Stimulated activated CD8-positive, alpha-beta memory T cell treated with anti-CD3 and anti-CD28 coated beads, Interleukin-7, amount 100 ng/mL, for 1 hour (primary cell): Measurements from ENCODE around the gene TNFRSF14.

Source experiments
- DNase-seq, 2 donors: peaks; one replicate each; pipeline ENCODE4 v3.0.0-alpha.2; 2020; ENCODE audit warnings: low read depth in 2 of 2

TNFRSF14 gene

DNA sequence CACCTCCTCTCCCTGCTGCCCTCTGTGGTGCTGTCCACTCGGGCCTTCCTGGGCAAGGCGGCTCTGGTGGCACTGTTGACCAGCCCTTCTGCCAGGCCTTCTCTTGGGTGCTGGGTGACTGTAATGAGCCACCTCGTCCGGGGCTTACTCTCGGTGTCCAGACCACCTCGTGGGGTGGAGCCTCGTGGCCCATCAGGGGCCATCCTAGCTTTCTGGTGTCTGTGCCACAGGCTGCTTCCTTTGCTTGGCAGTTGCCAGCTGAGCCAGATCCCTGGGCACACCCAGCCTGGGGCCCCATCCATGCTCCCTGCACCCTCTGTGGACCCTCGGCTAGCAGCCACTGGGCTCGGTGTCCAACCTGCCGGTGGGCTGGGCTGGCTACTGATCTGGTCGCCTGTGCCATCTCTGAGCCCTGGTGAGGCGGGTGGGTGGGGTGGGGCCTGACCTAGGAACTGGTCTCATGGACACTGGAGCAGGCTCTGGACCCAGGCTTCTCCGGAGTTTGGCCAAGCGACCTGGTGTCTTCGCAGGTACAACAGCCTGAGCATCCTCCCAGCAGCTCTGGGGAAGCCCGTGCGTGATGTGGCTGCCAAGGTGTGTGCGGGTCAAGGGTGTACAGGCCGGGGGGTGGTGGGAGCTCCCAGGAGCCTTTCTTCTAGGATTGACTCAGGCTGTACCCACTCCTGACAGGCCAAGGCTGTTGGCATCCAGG is 31.8 kb downstream of the TNFRSF14 start:
- no peak for DNase-seq

DNA sequence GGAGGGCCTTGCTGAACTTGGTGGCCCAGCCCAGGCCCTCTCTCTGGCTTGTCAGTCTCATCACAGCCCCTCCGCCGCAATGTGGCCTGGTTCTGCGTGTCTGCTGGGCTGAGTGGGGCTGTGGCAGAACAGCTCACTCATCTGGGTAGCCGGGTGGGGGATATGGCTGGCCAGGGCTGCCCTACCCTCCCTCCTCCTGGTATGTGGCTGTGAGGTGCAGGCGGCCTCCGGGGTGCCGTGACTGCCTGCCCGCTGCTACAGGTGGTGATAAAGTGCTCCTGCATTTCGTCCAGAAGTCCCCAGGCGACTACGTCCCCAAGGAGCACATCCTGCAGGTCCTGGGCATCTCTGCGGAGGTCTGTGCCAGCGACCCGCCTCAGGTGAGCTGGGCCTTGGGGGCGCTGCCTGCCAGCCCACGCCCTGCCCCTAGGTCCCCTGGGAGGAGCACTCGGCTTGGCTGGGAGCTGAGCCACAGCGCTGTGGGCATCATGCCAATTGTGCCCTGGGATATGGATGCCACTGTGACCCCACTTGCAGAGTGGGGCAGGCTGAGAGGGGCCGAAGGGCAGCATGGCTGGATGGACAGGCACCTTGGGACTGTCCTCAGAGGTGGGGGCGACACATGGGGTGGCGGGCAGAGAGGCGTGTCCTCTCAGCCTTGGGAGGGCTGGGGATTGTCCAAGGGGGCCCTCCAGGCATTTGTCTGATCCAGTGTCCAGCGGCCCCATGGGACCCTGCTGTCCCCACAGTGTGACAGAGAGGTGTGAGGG is 32.7 kb downstream of the TNFRSF14 start:
- no peak for DNase-seq

DNA sequence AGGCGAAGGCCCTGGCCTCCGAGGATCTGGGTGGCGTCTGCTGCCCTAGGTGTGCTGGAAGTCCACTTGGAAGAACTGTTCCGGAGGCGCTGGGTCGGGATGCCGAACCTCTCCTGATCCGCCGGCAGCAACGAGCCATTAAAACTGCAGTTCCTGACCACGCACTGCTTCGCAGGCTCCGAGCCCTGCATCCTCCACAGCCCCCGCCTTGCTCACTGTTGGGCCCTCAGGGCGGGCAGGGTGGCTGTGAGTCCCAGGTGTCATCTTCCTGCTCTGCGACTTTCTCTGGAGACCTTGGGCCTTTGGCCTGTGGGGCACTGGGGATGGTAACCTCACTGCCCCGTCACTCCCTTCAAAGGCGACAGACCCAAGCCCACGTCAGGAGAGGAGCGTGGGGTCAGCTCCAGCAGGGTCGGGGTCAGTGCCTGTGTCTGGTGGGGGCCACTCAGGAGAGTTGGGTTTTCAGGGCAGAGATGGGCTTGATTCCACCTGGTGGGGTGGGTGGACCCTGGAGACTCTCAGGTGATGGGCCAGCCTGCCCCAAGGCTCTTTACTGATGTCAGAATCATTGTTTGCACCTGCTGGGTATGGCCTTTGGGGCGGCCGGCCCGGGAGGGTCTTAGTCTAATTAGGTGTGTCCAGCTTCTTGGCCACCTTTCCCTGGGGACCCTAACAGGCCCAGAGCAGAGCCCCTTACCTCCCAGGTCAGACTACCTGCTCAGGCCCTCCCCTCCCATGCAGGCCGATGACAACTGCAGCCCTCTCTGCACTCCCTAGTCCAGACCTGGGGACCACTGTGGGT is 33.5 kb downstream of the TNFRSF14 start:
- no peak for DNase-seq

DNA sequence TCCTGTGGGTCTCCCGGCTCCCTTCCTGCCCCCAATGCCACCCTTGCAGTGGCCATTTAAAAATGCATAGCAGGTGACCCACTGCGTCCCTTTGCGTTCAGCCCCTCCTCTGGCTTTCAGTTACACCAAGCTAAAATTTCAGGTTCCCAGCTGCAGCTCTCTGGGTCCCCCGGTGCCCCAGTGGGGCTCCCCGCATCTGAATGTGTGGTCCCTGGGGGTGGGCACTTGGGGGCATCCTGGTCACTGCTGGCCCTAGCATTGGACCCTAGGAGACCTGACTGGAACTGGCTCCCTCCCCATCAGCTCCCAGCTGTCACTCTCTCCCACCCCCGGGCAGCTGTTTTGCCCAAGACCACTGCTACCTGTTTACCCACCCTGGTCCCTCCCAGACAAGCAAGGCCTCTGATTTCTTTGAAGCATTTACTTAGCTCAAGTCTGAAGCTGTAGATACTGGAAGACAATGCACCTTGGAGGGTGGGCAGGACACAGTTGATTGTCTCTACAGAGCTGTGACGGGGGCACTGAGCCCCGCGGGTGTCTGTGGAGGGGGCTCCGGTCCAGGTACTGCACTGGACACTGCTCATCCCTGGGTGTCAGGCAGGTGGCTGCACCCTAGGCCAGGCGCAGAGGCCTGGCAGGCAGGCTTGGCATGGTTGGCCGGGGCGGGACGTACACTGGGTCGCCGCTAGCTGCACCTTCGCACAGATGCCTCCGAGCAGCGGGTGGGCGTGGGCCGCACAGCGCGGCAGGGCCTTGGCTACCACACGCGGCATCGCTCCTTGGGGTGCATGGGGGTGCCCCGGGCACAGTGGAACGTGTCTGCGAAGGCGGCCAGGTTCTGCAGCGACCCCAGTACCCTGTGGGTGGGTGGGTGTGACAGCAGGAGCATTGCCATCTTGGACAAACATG is 34.3 kb downstream of the TNFRSF14 start:
- no peak for DNase-seq

DNA sequence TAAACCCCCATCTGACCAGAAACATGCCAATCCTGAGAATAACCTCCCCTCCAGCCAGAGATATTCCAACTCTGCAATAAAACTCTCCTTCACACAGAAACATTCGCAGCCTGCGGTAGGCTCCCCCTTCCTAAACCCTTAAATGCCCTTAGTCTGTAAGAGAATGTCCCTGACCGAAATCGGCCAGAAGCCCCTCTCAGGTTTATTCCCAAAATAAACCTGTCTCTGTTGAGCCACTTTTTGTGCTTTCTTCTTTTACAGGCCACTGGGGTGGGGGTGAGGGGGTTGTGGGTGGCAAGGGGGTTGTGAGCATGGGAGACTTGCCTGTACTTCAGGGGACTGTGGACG is 35.0 kb downstream of the TNFRSF14 start:
- DNase-seq = no peak

DNA sequence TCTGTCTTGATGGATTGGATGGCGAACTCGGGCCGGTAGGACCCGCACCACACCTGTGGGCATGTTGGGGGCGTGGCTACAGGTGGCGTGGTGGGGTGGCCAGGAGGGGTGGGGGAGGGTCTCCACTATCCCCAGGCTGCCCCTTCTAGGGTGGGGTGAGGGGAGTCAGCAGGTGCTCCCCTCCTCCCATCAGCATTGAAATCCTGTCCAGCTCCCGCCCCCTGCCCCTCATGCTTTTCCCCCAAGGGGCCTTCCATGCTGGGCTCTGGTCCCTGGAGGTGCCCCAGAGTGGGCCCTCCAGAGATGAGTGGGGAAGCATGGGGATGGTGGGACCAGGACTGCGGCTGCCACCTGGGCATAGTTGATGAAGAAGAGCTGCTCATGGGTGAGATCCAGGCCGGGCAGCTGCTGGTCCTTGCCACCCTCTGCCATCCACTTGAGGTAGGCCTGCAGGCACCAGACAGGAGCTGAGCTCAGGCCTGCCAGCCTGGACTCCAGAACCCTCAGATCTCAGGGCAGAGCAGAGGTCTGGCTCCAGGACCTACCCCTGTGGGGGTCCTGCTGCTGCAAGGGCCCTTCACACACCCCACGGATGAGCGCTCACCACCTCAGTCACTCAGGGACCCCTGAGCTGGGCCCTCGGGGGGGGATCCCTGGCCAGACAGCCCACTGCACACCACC is 35.5 kb downstream of the TNFRSF14 start:
- no peak for DNase-seq

DNA sequence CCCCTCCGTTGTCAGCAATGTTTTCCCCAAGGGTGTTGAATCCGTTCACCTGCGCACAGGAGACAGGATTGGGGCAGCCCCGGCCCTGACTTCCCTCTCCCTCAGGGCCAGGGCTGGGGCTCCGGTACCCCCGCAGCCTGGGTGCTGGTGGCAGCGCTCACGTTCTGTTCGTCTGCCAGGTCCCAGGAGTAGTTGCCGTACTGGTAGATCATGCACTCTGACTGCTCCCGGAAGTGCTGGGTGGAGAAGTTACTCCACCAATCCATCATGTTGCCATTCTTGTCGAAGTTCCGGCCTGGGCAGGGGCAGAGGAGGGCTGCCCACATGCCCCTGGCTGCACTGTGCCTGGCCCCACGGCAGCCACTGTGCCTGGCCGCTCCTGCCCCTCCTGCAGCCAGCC is 36.5 kb downstream of the TNFRSF14 start:
- no peak for DNase-seq

DNA sequence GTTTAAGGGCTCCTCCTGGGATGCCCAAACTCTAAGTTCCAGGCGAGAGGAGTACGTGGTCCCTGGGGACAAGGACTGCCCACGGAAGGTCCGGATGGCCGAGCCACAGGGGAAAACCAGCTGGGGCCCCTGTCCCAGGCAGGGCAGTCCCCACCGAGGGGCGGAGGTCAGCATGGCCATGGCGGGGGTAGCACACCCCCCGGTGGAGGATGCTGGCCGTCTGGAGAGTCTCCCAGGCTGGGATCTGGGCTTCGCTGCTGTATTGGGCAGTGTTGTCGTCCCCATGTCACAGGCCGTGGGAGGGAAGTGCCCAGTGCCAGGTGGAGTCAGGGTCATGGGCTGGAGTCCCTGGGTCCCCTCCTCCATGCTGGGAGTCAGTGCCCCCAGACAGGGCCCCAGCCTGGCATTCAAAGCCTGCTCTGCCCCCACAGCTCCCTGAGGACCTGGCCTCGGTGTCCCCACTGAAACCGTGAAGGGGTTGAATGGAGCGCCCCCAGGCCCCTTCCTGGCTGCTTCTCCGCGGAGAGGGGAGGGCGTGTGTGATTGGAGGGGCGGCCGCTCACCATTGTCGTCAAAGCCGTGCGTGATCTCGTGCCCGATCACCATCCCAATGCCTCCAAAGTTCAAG is 37.2 kb downstream of the TNFRSF14 start:
- DNase-seq = no peak

DNA sequence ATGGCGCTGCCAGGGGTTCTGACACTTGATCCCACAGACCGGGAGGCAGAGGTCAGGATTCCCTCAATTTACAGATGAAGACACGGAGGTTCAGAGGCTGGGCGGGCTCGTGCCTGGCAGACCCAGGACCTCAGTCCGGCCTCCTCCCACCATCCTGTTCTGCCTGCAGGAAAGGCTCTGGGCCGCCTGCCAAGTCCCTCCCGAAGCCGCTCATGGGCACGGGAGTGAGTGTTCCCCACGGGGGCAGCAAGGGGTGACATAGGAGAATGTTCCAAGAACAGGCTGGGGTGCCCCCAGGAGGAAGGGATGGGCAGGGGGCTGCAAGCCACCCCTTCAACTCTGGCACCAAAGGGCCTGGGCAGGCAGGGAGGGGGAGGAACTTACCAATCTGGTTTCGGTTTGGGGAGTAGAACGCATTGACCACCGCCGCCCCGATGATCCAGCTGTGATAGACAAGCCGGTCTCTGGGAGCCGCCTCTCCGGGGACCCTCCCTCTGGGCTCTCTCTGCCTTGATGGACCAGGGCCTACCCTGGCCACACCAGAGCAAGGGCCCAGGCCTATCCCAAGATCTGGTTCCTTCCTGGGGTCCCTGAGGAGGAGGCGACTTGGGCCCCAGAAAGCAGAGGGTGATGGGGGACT is 38.0 kb downstream of the TNFRSF14 start:
- DNase-seq = no peak

DNA sequence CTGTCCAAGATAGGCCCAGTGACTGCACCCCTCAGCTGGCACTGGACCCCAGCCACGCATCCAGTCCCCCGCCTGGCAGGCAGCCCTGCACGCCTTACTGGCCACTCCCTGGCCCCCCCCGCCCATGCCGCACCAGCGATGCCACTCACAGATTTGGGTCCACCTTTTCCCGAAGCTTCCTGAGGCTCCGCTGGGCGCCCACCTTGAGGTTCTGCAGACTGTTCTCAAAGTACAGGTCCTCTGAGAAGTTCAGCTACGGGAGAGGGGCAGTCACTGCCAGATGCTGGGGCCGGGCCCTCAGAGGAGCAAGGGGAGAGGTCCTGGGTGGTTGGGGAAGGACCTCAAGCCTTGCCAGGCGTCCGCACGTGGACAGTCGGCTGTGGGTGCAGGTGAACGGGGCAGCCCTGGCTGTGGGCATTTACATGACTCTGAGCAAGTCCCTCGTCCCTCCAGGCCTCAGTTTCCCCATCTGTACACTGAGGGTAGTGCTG is 38.5 kb downstream of the TNFRSF14 start:
- DNase-seq = no peak

DNA sequence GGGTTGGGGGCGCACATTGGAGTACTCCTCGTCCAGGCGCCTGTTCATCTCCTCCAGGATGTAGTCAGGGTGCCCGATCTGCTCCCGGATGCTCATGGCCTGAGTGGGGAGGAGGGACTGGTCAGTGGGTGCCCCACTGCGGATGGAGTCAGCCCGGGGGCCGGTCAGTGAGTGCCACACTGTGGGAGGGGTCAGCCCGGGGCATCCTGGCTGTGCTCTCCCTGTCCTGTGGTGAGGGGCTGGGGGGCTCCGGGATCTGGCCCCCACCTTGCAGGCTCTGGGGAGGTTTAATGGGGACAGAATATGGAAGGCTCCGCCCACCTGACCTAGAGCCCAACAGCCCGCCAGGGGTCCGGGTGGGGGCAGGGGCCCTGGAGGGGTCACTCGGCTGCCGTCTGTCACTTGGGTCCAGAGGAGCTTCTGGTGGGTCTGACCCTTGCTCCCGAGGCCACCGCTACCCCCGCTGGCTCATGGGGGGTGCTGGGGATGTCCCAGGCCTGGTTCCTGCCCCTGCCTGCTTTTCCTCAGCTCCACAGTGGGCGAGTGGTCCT is 39.2 kb downstream of the TNFRSF14 start:
- no peak for DNase-seq

DNA sequence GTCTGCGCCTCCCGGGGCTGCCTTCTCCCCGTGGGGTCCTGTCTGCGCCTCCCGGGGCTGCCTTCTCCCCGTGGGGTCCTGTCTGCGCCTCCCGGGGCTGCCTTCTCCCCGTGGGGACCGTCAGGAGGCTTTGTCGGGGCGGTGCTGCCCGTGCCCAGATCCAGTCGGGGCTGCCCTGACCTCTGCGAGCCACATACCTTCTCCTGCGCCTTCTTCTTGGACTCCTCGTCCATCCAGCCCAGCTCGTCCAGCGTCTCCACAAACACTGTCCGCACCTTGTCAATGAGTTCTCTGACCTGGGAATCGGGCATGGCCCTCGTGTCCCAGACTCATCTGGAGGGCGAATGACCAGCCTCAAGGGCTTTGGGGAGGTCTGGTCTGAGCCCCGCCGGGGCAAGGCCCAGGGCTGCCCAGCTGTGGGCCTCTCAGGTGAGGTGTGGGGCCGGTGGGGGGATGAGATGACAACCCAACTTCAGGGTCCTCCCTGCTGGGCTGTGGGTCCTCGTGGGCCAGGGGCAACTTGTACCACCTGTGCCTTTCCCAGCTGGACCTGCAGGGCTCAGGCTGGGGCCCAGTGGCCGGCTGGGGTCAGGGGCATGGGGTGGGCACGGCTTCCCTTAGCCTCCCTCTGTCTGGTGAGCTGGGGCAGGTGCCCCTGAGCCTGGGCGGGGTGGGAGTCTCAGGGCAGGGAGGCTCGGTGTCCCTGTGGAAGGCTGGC is 39.8 kb downstream of the TNFRSF14 start:
- no peak for DNase-seq

DNA sequence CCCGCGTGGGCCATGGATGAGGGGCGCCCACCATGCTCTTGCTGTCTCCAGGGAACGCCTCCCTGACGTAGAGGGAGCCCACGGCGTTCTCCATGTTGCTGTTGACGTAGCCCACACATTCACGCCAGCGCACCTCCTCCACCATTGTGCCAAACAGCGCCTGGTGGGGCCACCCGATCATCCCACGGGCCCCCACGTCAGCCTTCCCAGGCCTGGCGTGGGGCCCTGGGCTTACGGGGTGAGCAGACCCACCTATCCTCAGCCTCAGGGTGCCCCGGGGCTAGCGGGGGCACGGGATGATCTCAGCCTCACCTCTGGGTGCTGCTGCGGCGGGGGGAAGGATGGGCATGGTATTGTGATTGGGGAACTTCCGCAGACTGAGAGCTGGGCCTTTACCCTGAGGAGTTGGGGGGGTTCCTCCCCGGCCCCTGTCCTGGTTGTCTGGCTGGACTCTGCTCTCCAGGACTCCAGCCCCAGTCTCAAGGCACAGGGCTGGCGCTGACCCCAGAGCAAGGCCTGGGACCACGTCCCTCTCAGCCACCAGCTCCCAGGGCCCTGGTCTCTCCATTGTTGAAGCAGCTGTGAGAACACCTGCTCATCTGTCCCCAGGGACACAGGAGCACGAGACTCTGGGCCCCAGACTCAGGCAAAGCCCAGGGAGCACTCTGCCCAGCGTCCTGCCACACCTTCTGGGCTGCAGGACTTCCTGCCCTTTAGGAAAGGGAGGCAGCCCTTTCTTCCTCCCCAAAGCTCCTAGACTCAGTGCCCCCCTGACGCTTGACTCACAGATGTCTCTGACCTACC is 40.6 kb downstream of the TNFRSF14 start:
- DNase-seq = no peak

DNA sequence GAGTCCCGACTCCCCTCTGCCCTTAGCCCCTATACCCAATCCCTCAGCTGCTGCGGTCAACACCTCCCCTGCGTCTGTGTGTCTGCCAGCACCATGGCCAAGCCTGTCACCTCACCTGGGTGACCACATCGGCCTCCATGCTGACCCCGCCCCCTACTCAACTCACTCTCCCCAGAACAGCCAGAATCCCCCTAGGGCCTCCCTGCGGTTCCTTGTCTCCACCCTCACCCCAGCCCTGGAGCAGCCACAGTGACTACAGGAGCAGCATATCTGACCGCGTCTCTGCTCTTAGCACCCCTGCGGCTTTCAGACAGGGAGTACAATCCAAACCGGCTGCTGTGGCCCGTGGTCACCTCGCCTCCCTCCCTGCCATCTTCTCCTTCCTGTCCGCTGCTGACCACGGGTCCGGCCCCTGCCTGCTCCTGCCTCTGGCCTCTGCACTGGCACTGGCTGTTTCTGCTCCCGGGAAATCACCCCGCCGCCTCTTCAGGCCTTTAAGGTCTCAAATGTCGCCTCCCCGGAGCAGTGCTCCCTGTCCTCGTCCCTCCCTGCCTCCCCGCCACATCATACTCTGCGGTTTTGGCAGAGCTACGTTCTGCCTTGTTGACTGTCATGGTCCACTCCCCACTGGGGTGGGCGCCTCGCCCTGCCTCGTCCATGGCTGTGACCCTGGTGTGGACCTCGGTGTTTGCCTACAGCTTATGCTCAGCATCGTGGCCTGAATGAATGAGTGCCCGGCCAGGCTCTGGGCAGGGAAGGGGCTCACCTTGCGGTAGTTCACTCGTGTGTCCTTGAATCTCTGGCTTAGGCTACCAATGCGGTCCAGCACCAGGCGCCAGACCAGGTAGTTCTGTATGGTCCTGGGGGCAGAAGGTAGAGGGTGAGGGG is 41.5 kb downstream of the TNFRSF14 start:
- no peak for DNase-seq

DNA sequence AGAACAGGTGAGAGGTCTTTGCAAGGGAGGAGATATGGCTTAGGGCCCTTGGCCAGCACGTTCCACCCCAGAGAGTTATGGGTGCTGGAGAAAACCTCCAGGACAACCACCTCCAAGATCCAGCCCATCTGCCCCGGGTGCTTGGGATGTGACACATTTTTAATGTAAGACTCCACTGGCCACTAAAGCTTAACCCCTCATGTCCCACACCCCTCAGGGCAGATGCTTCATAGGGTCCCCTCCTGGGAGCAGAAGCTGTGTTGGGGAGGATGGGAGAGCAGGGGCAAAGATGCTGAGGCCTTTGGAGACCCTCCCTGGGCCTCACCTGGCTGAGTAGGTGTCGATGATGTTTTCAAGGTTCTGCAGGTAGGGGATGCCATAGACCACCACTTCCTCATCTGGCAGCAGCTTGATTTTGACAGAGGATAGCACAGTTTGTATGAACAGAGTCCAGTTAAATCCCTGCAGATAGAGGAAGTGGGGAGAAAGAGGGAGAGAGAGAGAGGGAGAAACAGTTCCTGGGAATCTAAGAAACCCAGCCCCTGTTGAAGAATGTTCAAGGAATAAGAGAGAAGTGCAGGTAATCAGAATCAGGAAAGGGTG is 42.3 kb downstream of the TNFRSF14 start:
- no peak for DNase-seq

DNA sequence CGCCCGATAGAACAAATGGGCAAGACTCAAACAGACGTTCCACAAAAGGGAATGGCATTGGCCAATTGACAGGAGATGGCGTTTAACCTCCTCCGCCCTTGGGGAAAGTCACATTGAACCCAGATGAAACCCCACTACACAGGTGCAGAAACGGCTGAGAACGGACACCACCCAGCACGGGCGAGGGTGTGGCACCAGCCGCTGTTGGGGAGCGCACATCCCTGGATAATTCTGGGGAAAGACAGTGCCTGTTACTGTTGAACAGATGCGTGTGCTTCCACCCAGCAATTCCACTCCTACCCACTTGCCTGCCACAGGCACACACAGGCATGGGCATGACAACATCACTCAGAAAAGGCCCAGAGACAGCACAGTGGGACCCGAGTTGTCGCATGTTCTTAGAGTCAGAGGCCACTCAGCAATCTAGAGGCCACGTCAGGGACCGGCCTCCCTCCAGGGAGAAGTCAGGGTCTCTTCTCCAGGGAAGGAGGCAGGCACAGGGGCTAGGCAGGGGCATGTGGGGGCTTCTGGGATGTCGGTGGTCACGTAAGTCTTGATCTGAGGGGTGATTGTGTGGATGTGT is 45.6 kb downstream of the TNFRSF14 start:
- DNase-seq = no peak
